G401 (cell line): ENCODE data around the gene MCM9. TPM values are rescaled to one million over a fixed set of nuclear protein-coding genes. Genes with fewer than 3 reads are reported as not detected.

Source experiments
- total RNA-seq: library from RNA; depleted of rRNA; stranded (reverse); fragments of >200 nt; shearing (Covaris generic); gene quantifications from 2 replicates; pipeline ENCODE4 v1.2.3, GENCODE V29; 2014; rRNA removed

The MCM9 gene
- total RNA-seq, 1 experiment from 2014 or later = 12.5 TPM

Other genes starting within 250 kb of the MCM9 start
- 36.1 and 39.9 TPM in 2 replicates for gene ASF1A, start 41.0 kb downstream of the MCM9 start, total RNA-seq
- 0.07 TPM in 1 of 2 replicates, not detected in the other for gene FAM184A, start 143.5 kb upstream of the MCM9 start, total RNA-seq